ENCODE results near the gene DPPA3. TPM values are rescaled to one million over a fixed set of nuclear protein-coding genes. Genes with fewer than 3 reads are reported as not detected.

Gene DPPA3
- not detected in 2 replicates for total RNA-seq

DNA sequence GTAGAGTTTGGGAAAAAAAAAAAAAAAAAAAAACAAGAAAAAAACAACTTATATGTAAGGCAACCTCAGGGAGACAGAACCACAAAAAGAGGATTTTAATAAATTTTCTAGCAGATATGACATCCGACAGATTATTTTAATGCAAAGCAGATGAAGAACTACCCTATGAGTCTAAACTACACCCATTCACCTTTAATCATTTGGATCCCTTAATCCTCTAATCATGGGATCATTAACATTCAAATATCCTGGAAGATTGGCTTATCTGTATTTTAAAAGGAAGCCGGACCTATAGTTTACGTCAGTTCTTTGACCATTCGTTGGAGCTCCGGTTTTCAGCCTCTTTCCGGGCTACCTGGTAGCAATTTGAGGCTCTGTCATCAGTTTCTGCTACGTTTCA, at the start of gene DPPA3:
Gene DPPA3, plus strand, starts transcription at position 301 of the 400 bp plus-strand sequence. CDS start 138 bp downstream, outside the sequence.

DNA sequence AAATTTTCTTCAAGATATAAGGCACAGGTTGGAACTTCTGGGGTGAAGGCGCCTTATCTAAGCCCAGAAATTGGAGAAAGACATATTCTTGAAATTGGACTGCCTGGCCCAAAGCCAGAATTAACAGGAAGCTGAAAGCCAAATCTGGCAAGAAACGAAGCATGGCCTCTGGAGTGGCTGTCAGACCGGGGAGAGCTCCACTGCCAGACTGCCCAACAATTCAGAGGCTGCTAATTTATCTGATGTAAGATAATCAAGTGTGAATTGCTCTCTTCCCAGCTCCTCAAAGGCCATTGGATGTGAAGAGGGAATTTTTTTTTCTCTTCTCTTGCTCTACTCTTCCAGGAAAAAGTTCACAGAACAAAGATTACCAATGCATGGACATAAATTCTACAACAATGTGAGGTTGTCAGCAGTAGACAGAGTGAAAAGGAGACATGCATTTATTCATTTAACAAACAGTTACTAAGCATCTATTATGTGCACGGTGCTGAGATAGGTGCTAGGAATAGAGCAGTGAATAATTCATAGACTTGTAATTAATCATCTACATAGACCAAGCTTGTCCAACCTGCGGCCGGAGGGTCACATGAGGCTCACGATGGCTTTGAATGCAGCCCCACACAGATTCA, 15.6 kb upstream of the DPPA3 start, which contains the start of gene GDF3:
Gene GDF3, minus strand, starts transcription at position 210 of the 632 bp plus-strand sequence. Its CDS starts 47 bp downstream, at position 163.

DNA sequence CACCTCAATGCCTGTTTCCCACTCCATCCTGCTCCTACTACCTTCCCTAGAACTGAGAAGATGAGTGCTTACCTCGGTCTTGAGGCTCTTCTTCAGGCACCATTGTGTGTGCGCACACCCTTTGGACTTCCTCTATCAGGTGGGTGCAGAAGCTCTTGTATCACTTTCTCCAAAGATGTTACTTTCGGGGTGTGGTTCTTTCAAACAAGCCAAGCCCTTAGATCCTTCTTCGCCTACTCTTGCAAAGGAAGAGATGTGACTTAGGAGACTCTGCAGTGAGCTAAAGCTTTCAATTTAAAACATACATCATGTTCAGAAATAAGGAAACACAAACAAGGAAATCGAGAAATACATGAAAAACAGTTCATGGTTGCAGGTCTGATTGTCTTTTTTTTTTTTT, 36.0 kb downstream of the DPPA3 start, which contains the start of gene CLEC4C:
Gene CLEC4C, minus strand, starts transcription at position 130 of the 400 bp plus-strand sequence. Its CDS starts 27 bp downstream, at position 103.

Other genes starting within 250 kb of the DPPA3 start
- gene CD163, start 207.7 kb upstream of the DPPA3 start, total RNA-seq, result not detected in 2 replicates
- gene APOBEC1, start 45.5 kb upstream of the DPPA3 start, total RNA-seq, result not detected in 2 replicates
- gene GDF3, start 15.7 kb upstream of the DPPA3 start, total RNA-seq, result 0.15 TPM in 1 of 2 replicates, not detected in the other
- gene CLEC4C, start 35.9 kb downstream of the DPPA3 start, total RNA-seq, result not detected in 2 replicates
- gene NANOGNB, start 53.8 kb downstream of the DPPA3 start, total RNA-seq, result not detected in 2 replicates
- not detected in 2 replicates for gene NANOG, start 78.0 kb downstream of the DPPA3 start, total RNA-seq
- not detected in 2 replicates for gene SLC2A14, start 161.5 kb downstream of the DPPA3 start, total RNA-seq
- gene SLC2A3, start 224.8 kb downstream of the DPPA3 start, total RNA-seq, result 36.1 and 45.3 TPM in 2 replicates